ENCODE data around the gene ARHGEF40.

DNA sequence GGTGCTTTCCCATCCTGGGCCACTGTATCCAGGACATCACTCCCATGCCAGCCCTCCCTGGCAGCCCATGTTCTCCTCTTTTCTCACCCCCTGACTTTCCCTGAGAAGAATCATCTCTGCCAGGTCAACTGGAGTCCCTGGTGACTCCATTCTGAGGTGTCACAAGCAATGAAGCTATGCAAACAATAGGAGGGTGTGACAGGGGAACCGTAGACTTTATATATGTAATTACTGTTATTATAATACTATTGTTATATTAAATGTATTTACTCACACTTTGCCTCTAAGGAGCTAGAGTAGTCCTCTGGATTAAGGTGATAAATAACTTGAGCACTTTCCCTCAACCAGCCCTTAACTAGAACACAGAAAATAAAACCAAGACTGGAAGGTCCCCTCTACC lies 19.2 kb downstream of the ARHGEF40 start:
- TF ChIP-seq CTCF (IDR thresholded peaks at IDR 0.05) (no peak), POLR2A (IDR thresholded peaks at IDR 0.05) (no peak)
